Stimulated activated naive CD8-positive, alpha-beta T cell treated with anti-CD3 and anti-CD28 coated beads, Interleukin-15, amount 100 ng/mL, for 72 hours (primary cell): ENCODE results near the gene DHRSX.

Experiments
- ATAC-seq: fragments of 150-1000 bp; cut with Tn5 transposase; 2 replicates; pipeline ENCODE4 v1.10.0; 2021; ENCODE audit warnings: mild to moderate bottlenecking, moderate library complexity
- DNase-seq, 2 donors: peaks; one replicate each; pipeline ENCODE4 v3.0.0; 2021 to 2022
- H3K27ac Mint-ChIP-seq, 2 donors: one replicate each; pipeline ENCODE4 v1.8.0; 2022; ENCODE audit warnings: mild to moderate bottlenecking in 2 of 2, mixed read lengths in 2 of 2, moderate library complexity in 2 of 2
- H3K27me3 Mint-ChIP-seq: one replicate; pipeline ENCODE4 v1.8.0; 2022; ENCODE audit warnings: mixed read lengths
- H3K4me1 Mint-ChIP-seq: one replicate; pipeline ENCODE4 v1.8.0; 2022; ENCODE audit warnings: mild to moderate bottlenecking, mixed read lengths
- H3K4me3 Mint-ChIP-seq, 2 donors: one replicate each; pipeline ENCODE4 v1.8.0; 2022; ENCODE audit warnings: mild to moderate bottlenecking in 2 of 2, mixed read lengths in 2 of 2, moderate library complexity in 1 of 2
- H3K9me3 Mint-ChIP-seq, 2 donors: one replicate each; pipeline ENCODE4 v1.8.0; 2022; ENCODE audit warnings: mixed read lengths in 2 of 2

Gene DHRSX

GRCh38 chrX:2192584-2193272 lies 308.0 kb downstream of the DHRSX start:
- DNase-seq: no peak
- H3K9me3 Mint-ChIP-seq: peaks cover 23 to 27% of the 10 kb centered on the region in 2 donors
- no peaks in the 10 kb centered on the region for H3K4me1 Mint-ChIP-seq
- no peak for ATAC-seq
- no peak overlapping the region for H3K27ac Mint-ChIP-seq
- H3K4me3 Mint-ChIP-seq: no peak overlapping the region
- no peaks in the 10 kb centered on the region for H3K27me3 Mint-ChIP-seq

GRCh38 chrX:2188840-2189239 lies 311.9 kb downstream of the DHRSX start:
- Mint-ChIP-seq H3K27me3 (no peaks in the 10 kb centered on the region), H3K4me3 (no peak overlapping the region), H3K27ac (no peak overlapping the region), H3K9me3 (peaks cover 18 to 22% of the 10 kb centered on the region in 2 donors), H3K4me1 (no peaks in the 10 kb centered on the region)
- ATAC-seq: no peak
- no peak for DNase-seq

DNA sequence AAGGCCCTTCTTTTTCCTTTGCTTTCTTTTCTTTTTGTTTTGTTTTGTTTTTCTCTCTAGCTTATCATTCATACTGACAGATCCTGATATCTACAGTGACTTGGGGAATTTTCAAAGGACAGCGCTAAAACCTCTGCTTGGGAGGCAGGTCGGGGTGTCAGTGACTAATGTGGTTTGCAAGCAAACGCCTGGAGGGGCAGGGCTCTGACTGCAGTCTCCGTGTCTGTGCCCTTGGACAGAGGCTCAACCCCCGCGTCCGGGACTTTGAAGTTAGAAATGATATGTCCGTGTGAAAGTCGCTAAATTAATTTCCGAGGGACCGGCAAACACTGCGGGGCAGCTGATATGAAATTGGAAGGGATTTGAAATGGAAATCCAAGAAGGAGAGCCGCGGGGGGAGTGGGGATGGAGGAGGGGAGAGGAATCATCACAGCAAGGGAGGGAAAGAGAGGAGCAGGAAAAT lies 312.4 kb downstream of the DHRSX start:
- DNase-seq (no peak), ATAC-seq (no peak)
- no peaks in the 10 kb centered on the region for H3K4me1 Mint-ChIP-seq
- no peaks in the 10 kb centered on the region for H3K27me3 Mint-ChIP-seq
- H3K27ac Mint-ChIP-seq: no peak overlapping the region
- no peak overlapping the region for H3K4me3 Mint-ChIP-seq
- H3K9me3 Mint-ChIP-seq: peaks cover 14 to 17% of the 10 kb centered on the region in 2 donors

- DNase-seq: no peak
- no peak overlapping the region for H3K4me3 Mint-ChIP-seq
- H3K27me3 Mint-ChIP-seq: no peaks in the 10 kb centered on the region
- H3K27ac Mint-ChIP-seq: no peak overlapping the region
- peaks cover 9 to 12% of the 10 kb centered on the region in 2 donors for H3K9me3 Mint-ChIP-seq
- ATAC-seq: no peak
- no peaks in the 10 kb centered on the region for H3K4me1 Mint-ChIP-seq
These were observed 313.2 kb downstream of the DHRSX start for GRCh38 chrX:2187352-2188115.

DNA sequence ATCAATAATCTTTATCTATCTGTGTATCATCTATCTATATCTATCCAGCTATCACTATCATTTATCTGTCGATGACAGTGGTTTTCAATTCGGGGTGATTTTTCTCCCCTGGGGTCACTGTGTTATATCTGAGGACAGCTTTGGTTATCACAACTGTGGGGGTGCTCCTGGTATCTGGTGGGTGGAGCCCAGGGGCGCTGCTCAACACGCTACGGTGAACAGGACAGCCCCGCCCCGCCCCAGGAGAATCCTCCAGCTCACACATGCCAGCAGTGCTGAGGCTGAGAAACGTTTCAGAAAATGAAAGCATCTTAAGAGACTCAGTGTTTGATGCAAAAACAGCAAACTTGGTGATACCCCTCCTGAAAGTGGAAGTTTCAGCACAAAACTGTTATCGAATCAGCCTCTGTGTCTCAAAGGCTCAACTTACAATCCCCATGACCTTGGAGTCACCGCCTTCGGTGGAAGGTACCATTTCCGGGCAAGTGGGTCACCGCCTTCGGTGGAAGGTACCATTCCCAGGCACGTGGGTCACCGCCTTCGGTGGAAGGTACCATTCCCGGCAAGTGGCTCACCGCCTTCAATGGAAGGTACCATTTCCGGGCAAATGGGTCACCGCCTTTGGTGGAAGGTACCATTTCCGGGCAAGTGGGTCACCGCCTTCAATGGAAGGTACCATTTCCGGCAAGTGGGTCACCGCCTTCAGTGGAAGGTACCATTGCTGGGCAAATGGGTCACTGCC lies 315.3 kb downstream of the DHRSX start:
- ATAC-seq (no peak), DNase-seq (no peak)
- peaks cover 9 to 12% of the 10 kb centered on the region in 2 donors for H3K9me3 Mint-ChIP-seq
- no peaks in the 10 kb centered on the region for H3K4me1 Mint-ChIP-seq
- no peak overlapping the region for H3K4me3 Mint-ChIP-seq
- no peaks in the 10 kb centered on the region for H3K27me3 Mint-ChIP-seq
- H3K27ac Mint-ChIP-seq: no peak overlapping the region

GRCh38 chrX:2184089-2184488 lies 316.7 kb downstream of the DHRSX start:
- ATAC-seq: no peak
- no peaks in the 10 kb centered on the region for H3K27me3 Mint-ChIP-seq
- no peak for DNase-seq
- H3K4me3 Mint-ChIP-seq: no peak overlapping the region
- H3K4me1 Mint-ChIP-seq: no peaks in the 10 kb centered on the region
- no peak overlapping the region for H3K27ac Mint-ChIP-seq
- peaks cover 9 to 12% of the 10 kb centered on the region in 2 donors for H3K9me3 Mint-ChIP-seq

- H3K27me3 Mint-ChIP-seq: no peaks in the 10 kb centered on the region
- no peaks in the 10 kb centered on the region for H3K4me1 Mint-ChIP-seq
- H3K9me3 Mint-ChIP-seq: peaks cover 8% of the 10 kb centered on the region in 2 donors
- ATAC-seq (no peak), DNase-seq (no peak)
- H3K4me3 Mint-ChIP-seq: no peak overlapping the region
- H3K27ac Mint-ChIP-seq: no peak overlapping the region
These were observed 317.5 kb downstream of the DHRSX start for GRCh38 chrX:2183193-2183725.

GRCh38 chrX:2177541-2177940 lies 323.2 kb downstream of the DHRSX start:
- H3K27me3 Mint-ChIP-seq: no peaks in the 10 kb centered on the region
- H3K4me1 Mint-ChIP-seq: no peaks in the 10 kb centered on the region
- no peak for ATAC-seq
- no peak for DNase-seq
- H3K4me3 Mint-ChIP-seq: no peak overlapping the region
- peaks cover 9 to 16% of the 10 kb centered on the region in 2 donors for H3K9me3 Mint-ChIP-seq
- no peak overlapping the region for H3K27ac Mint-ChIP-seq

DNA sequence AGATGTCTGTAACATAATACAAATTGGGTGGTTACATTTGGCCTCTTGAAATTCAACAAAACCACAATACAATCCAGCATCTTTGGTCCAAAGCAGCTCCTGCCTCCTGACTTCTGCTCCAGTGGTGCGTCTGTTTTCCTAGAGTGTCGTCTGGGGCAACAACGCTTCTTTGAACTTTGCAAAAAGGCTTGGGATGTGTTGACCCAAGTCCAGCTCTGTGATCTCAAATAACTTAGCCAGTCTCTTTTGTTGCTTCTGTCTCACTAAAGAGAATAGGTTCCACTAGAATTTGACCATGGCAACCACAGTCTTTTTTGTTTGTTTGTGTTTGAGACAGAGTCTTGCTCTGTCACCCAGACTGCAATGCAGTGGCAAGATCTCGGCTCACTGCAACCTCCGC lies 324.0 kb downstream of the DHRSX start:
- no peak for DNase-seq
- Mint-ChIP-seq H3K4me3 (no peak overlapping the region), H3K4me1 (no peaks in the 10 kb centered on the region), H3K27me3 (no peaks in the 10 kb centered on the region), H3K9me3 (peaks cover 9 to 16% of the 10 kb centered on the region in 2 donors), H3K27ac (no peak overlapping the region)
- no peak for ATAC-seq

GRCh38 chrX:2176274-2176673 lies 324.5 kb downstream of the DHRSX start:
- H3K4me1 Mint-ChIP-seq: no peaks in the 10 kb centered on the region
- no peak for DNase-seq
- H3K9me3 Mint-ChIP-seq: peaks cover 9 to 19% of the 10 kb centered on the region in 2 donors
- H3K4me3 Mint-ChIP-seq: no peak overlapping the region
- no peak overlapping the region for H3K27ac Mint-ChIP-seq
- H3K27me3 Mint-ChIP-seq: no peaks in the 10 kb centered on the region
- ATAC-seq: no peak

DNA sequence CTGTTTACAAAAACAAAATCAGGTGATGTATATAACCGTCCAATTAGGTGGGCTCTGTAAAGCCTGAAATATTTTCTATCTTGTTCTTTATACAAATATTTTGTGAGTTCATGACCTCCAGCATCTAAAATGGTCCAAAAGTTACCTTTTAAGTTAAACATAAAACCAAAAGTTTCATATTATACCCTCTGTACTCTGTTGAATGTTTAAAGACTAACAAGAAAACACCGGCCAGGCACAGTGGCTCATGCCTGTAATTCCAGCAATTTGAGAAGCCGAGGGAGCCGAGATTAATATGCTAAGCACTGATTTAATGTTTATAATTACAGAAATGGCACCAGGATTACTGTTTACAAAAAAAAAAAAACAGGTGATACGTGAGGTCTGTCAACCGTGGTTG lies 328.4 kb downstream of the DHRSX start:
- H3K4me1 Mint-ChIP-seq: no peaks in the 10 kb centered on the region
- H3K9me3 Mint-ChIP-seq: peaks cover 29 to 30% of the 10 kb centered on the region in 2 donors
- no peaks in the 10 kb centered on the region for H3K27me3 Mint-ChIP-seq
- H3K27ac Mint-ChIP-seq: no peak overlapping the region
- no peak overlapping the region for H3K4me3 Mint-ChIP-seq
- ATAC-seq: no peak
- no peak for DNase-seq
